ENCODE measurements around the gene KIF3A. TPM values are rescaled to one million over a fixed set of nuclear protein-coding genes. Genes with fewer than 3 reads are reported as not detected.

The KIF3A gene
- total RNA-seq, 2 donors from 2014 or later = 5.9 to 14.0 TPM

DNA sequence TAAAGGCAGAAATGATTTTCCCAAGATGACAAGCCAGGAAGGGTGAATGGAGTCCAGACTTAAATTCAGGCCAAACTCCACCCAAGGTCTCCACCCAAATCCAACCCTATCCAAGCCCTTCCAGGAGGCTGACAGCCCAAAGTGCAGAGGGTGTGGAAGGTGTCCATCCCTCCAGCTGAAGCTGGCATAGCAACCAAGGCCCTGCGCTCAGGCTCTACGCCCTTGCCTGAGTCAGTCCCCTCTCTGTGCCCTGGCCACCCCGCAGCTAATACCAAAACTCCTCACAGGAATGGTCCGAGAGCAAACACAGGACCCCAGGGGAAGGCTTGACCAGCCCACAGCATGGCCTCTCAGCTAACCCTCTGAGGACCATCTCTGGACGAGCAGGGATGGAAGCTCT is 37.5 kb upstream of the KIF3A start:
- no peaks in the 10 kb centered on the region for H3K27me3 ChIP-seq (replicated peaks; ENCODE audit: insufficient read depth)
- no peak for DNase-seq (ENCODE audit: low spot score)
- no peaks in the 10 kb centered on the region for H3K9me3 ChIP-seq
- TF ChIP-seq, protein P1, sequence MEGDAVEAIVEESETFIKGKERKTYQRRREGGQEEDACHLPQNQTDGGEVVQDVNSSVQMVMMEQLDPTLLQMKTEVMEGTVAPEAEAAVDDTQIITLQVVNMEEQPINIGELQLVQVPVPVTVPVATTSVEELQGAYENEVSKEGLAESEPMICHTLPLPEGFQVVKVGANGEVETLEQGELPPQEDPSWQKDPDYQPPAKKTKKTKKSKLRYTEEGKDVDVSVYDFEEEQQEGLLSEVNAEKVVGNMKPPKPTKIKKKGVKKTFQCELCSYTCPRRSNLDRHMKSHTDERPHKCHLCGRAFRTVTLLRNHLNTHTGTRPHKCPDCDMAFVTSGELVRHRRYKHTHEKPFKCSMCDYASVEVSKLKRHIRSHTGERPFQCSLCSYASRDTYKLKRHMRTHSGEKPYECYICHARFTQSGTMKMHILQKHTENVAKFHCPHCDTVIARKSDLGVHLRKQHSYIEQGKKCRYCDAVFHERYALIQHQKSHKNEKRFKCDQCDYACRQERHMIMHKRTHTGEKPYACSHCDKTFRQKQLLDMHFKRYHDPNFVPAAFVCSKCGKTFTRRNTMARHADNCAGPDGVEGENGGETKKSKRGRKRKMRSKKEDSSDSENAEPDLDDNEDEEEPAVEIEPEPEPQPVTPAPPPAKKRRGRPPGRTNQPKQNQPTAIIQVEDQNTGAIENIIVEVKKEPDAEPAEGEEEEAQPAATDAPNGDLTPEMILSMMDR (IDR thresholded peaks at IDR 0.05) = no peak
- TF ChIP-seq POLR2A (IDR thresholded peaks at IDR 0.05) (no peak), POLR2AphosphoS5 (IDR thresholded peaks at IDR 0.05) (no peak)
- no peak overlapping the region for H3K27ac ChIP-seq
- H3K4me1 ChIP-seq (replicated peaks) = no peaks in the 10 kb centered on the region
- intact Hi-C loops (cut with DNase I) = no loop called here
- H3K36me3 ChIP-seq = no peaks in the 10 kb centered on the region
- no peak overlapping the region for H3K4me3 ChIP-seq
- WGBS = 86% methylated on average over 5 of the region's 5 CpGs

DNA sequence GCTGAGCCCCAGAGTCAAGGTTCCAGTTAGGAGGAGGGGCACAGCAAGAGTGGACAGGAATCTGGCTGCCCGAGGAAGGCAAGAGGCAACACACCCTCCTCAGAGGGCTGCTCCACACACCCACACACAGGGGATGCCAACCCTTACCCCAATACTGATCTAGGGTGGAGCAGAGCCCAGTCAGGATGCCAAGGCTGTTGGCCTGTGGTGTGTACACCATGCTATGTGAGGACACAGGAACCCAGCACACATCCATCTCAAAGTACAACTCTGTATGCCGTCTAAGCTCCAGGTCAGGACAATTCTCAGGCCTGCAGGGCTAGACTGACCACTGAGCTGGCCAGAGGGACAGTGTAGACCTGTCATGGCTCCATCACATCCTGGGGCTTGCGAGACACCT is 37.1 kb upstream of the KIF3A start:
- 64% methylated on average over 3 of the region's 3 CpGs for WGBS
- no peaks in the 10 kb centered on the region for H3K9me3 ChIP-seq
- TF ChIP-seq, protein P1 (IDR thresholded peaks at IDR 0.05) = no peak
- TF ChIP-seq POLR2A (IDR thresholded peaks at IDR 0.05) (no peak), POLR2AphosphoS5 (IDR thresholded peaks at IDR 0.05) (no peak)
- H3K27me3 ChIP-seq (replicated peaks; ENCODE audit: insufficient read depth) = no peaks in the 10 kb centered on the region
- no peaks in the 10 kb centered on the region for H3K4me1 ChIP-seq (replicated peaks)
- H3K4me3 ChIP-seq = no peak overlapping the region
- H3K27ac ChIP-seq = no peak overlapping the region
- no peak for DNase-seq (ENCODE audit: low spot score)
- no peaks in the 10 kb centered on the region for H3K36me3 ChIP-seq
- intact Hi-C loops (cut with DNase I) = no loop called here

DNA sequence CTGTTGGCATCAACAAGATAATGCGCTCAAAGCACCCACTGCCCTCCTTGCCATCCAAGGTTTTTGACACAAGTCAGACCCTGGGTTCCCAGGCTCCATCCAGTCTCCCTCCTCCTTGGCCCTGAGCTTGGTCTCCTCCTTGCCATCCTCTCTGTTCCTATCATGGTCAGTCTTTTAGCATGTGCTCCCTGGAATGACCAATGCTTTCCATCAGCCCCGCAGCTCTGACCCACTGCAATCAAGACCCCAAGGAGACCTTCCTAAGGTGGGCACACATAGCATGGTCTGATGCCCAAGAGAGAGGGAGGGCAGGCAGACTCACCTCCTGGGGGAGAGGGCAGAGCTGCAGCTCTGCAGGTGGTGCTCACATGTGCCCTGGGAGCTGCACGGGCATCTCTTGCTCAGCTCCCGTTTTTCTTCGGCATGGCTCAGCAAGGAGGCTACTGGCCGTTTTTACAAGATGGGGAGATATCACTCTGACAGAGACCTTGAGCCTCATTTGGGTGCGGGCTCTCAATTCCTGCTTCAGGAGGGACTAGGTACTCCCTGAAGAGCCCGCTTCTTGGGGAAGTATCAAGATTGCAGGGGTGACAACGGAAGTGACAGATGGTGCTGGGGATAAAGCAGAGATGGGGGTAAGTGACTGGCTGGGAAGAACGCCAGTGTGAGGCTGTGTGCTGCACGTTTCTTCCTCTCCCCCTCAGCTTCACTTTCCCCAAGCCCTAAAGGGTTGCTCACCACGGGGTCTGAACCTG is 36.4 kb upstream of the KIF3A start:
- no peaks in the 10 kb centered on the region for H3K27me3 ChIP-seq (replicated peaks; ENCODE audit: insufficient read depth)
- TF ChIP-seq POLR2AphosphoS5 (IDR thresholded peaks at IDR 0.05) = no peak
- no peak for TF ChIP-seq POLR2A (IDR thresholded peaks at IDR 0.05)
- TF ChIP-seq, protein P1 (IDR thresholded peaks at IDR 0.05) = no peak
- H3K4me3 ChIP-seq = no peak overlapping the region
- H3K36me3 ChIP-seq = no peaks in the 10 kb centered on the region
- DNase-seq (ENCODE audit: low spot score) = no peak
- no peak overlapping the region for H3K27ac ChIP-seq
- no peaks in the 10 kb centered on the region for H3K4me1 ChIP-seq (replicated peaks)
- 61% methylated on average over 12 of the region's 12 CpGs for WGBS
- intact Hi-C loops (cut with DNase I) = no loop called here
- no peaks in the 10 kb centered on the region for H3K9me3 ChIP-seq

DNA sequence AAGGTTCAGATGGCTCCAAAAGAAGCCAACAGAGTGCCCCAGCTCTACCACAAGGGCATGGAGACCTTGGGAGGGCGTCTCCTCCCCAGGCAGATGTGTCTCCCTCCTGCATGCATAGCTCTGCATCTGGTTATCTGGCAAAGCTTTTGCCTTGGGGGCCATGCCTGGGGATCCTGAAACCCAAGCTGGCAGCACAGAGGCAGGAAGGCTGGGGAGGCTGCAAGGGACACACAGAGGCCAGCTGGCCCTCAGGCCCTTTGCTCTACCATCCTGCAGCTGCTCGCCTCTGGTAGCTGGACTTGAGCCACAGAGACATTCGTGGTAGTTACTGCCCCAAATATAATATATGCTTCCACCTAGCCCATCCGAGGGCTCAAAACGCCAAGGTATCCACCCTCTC is 35.8 kb upstream of the KIF3A start:
- no peaks in the 10 kb centered on the region for H3K36me3 ChIP-seq
- H3K9me3 ChIP-seq = no peaks in the 10 kb centered on the region
- DNase-seq (ENCODE audit: low spot score) = no peak
- H3K27me3 ChIP-seq (replicated peaks; ENCODE audit: insufficient read depth) = no peaks in the 10 kb centered on the region
- H3K4me1 ChIP-seq (replicated peaks) = no peaks in the 10 kb centered on the region
- H3K27ac ChIP-seq = no peak overlapping the region
- intact Hi-C loops (cut with DNase I) = no loop called here
- no peak overlapping the region for H3K4me3 ChIP-seq
- WGBS = 90% methylated on average over 5 of the region's 5 CpGs
- TF ChIP-seq POLR2A (IDR thresholded peaks at IDR 0.05) (no peak), POLR2AphosphoS5 (IDR thresholded peaks at IDR 0.05) (no peak)
- TF ChIP-seq, protein P1 (IDR thresholded peaks at IDR 0.05) = no peak

Measured in prostate gland (tissue), 2 donors.